ENCODE results near the gene TIMP3.

DNA sequence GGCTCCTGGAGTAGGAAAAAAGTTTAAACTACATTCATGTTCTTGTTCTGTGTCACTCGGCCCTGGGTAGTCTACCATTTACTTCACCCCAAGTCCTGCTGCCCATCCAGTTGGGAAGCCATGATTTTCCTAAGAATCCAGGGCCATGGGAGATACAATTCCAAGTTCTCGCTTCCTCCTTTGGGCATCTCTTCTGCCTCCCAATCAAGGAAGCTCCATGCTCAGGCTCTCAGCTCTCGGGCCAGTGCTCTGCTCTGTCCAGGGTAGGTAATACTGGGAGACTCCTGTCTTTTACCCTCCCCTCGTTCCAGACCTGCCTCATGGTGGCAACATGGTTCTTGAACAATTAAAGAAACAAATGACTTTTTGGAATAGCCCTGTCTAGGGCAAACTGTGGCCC is 60.6 kb downstream of the TIMP3 start:
- TF ChIP-seq, protein P1, sequence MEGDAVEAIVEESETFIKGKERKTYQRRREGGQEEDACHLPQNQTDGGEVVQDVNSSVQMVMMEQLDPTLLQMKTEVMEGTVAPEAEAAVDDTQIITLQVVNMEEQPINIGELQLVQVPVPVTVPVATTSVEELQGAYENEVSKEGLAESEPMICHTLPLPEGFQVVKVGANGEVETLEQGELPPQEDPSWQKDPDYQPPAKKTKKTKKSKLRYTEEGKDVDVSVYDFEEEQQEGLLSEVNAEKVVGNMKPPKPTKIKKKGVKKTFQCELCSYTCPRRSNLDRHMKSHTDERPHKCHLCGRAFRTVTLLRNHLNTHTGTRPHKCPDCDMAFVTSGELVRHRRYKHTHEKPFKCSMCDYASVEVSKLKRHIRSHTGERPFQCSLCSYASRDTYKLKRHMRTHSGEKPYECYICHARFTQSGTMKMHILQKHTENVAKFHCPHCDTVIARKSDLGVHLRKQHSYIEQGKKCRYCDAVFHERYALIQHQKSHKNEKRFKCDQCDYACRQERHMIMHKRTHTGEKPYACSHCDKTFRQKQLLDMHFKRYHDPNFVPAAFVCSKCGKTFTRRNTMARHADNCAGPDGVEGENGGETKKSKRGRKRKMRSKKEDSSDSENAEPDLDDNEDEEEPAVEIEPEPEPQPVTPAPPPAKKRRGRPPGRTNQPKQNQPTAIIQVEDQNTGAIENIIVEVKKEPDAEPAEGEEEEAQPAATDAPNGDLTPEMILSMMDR (IDR thresholded peaks at IDR 0.05), result no peak
- TF ChIP-seq POLR2AphosphoS5 (IDR thresholded peaks at IDR 0.05) (no peak), POLR2A (IDR thresholded peaks at IDR 0.05) (no peak)

Measured in stomach (tissue), 4 donors.